H1 (cell line): ENCODE measurements around the gene ZBTB34. TPM values are rescaled to one million over a fixed set of nuclear protein-coding genes. Genes with fewer than 3 reads are reported as not detected.

Source experiments
- CTCF ChIA-PET: fragments of 300-600 bp; sonication (Branson Sonifier 250); formaldehyde crosslinking; loops from one replicate; lab custom pipeline; 2021; ENCODE audit not compliant: partially characterized antibody; lab: Charles Lee
- POLR2A ChIA-PET: fragments of 300-600 bp; sonication (Branson Sonifier 250); formaldehyde crosslinking; loops from one replicate; lab custom pipeline; 2021; ENCODE audit warnings: inconsistent platforms; ENCODE audit not compliant: partially characterized antibody; lab: Charles Lee
- DNase-seq, 2 experiments: peaks; one replicate each; pipeline versions ENCODE4 v3.0.0 to v3.0.0-alpha.2; 2010 to 2022; ENCODE audit warnings: low spot score in 2 of 2, low read depth in 1 of 2, mixed read lengths in 1 of 2
- FAIRE-seq: peaks from 2 replicates; lab custom pipeline; 2011; peaks lifted over from hg19 to GRCh38; lab: Jason Lieb, UNC
- H2AFZ ChIP-seq: 2 replicates; pipeline ENCODE4 v1.8.1; 2012; ENCODE audit warnings: low read length, inconsistent platforms
- H2AK5ac ChIP-seq: 2 replicates; pipeline ENCODE4 v1.6.1; 2013; ENCODE audit warnings: low read depth, low read length
- H2BK120ac ChIP-seq: replicated peaks from 2 replicates; pipeline ENCODE3; 2013; ENCODE audit warnings: low read depth, low read length, inconsistent platforms
- H2BK12ac ChIP-seq: 2 replicates; pipeline ENCODE4 v1.6.1; 2013; ENCODE audit warnings: low read depth, low read length
- H2BK15ac ChIP-seq: 2 replicates; pipeline ENCODE4 v1.6.1; 2013; ENCODE audit warnings: low read length
- H2BK20ac ChIP-seq: 2 replicates; pipeline ENCODE4 v1.6.1; 2013; ENCODE audit warnings: low read length
- H2BK5ac ChIP-seq: 2 replicates; pipeline ENCODE4 v1.6.1; 2013; ENCODE audit warnings: low read depth, low read length
- H3K14ac ChIP-seq: 2 replicates; pipeline ENCODE4 v1.6.1; 2013; ENCODE audit warnings: inconsistent platforms; ENCODE audit not compliant: insufficient read length
- H3K18ac ChIP-seq: 2 replicates; pipeline ENCODE4 v1.6.1; 2013; ENCODE audit warnings: low read length; ENCODE audit errors: extremely low read depth
- H3K23ac ChIP-seq: 2 replicates; pipeline ENCODE4 v1.6.1; 2013; ENCODE audit warnings: inconsistent platforms; ENCODE audit not compliant: insufficient read length
- H3K23me2 ChIP-seq: 2 replicates; pipeline ENCODE4 v1.6.1; 2013; ENCODE audit warnings: low read depth, low read length
- H3K27ac ChIP-seq: 2 replicates; pipeline ENCODE4 v1.6.1; 2011; ENCODE audit warnings: low read depth, low read length, inconsistent platforms
- H3K27me3 ChIP-seq, 4 experiments: replicated peaks in 1 of 4; 1 replicate in 1 of 4; 2 replicates in 3 of 4; pipeline versions ENCODE4 v1.6.1 to v1.8.1; 2011 to 2013; ENCODE audit warnings: low read length in 3 of 4, mild to moderate bottlenecking in 3 of 4, inconsistent platforms in 2 of 4, mixed read lengths in 2 of 4, moderate library complexity in 1 of 4; ENCODE audit not compliant: control insufficient read depth in 3 of 4, insufficient read depth in 3 of 4; ENCODE audit errors: extremely low read depth in 1 of 4
- H3K36me3 ChIP-seq, 4 experiments: 2 replicates each; pipeline versions ENCODE4 v1.6.1 to v1.8.1; 2011 to 2013; ENCODE audit warnings: mild to moderate bottlenecking in 4 of 4, low read length in 3 of 4, moderate library complexity in 2 of 4, control low read depth in 1 of 4, inconsistent platforms in 1 of 4; ENCODE audit not compliant: insufficient read depth in 4 of 4, control insufficient read depth in 2 of 4
- H3K4ac ChIP-seq: replicated peaks from 2 replicates; pipeline ENCODE3; 2013; ENCODE audit warnings: low read length, low read depth, mixed read lengths, inconsistent platforms; ENCODE audit not compliant: insufficient read length
- H3K4me1 ChIP-seq, 4 experiments: replicated peaks in 1 of 4; 1 replicate in 1 of 4; 2 replicates in 3 of 4; pipeline versions ENCODE4 v1.6.1 to v1.8.1; 2011 to 2013; ENCODE audit warnings: low read length in 3 of 4, inconsistent platforms in 2 of 4, mixed read lengths in 1 of 4; ENCODE audit not compliant: insufficient read depth in 4 of 4, control insufficient read depth in 3 of 4
- H3K4me2 ChIP-seq, 2 experiments: 2 replicates each; pipeline versions ENCODE4 v1.6.1 to v1.8.1; 2011 to 2013; ENCODE audit warnings: low read depth in 2 of 2, low read length in 2 of 2, control low read depth in 1 of 2, inconsistent platforms in 1 of 2, mild to moderate bottlenecking in 1 of 2; ENCODE audit not compliant: insufficient read depth in 1 of 2
- H3K4me3 ChIP-seq, 4 experiments: fragments of 200-600, 300-600 bp in 1 of 4; sonication (generic), shearing (Covaris generic), sonication (Bioruptor Twin) in 1 of 4; 2 replicates each; pipeline versions ENCODE4 v1.5.1 to v1.8.1; 2011 to 2016; ENCODE audit warnings: low read length in 4 of 4, low read depth in 3 of 4, control low read depth in 2 of 4, inconsistent platforms in 2 of 4, mild to moderate bottlenecking in 2 of 4, mixed read lengths in 1 of 4, moderate library complexity in 1 of 4; ENCODE audit not compliant: insufficient read depth in 2 of 4; ENCODE audit errors: extremely low read depth in 1 of 4
- H3K56ac ChIP-seq: replicated peaks from 2 replicates; pipeline ENCODE3; 2013; ENCODE audit warnings: low read depth, mild to moderate bottlenecking, mixed read lengths, low read length, inconsistent platforms; ENCODE audit not compliant: insufficient read length
- H3K79me1 ChIP-seq: 2 replicates; pipeline ENCODE4 v1.6.1; 2013; ENCODE audit warnings: low read depth, low read length, control low read depth
- H3K79me2 ChIP-seq, 2 experiments: 2 replicates each; pipeline versions ENCODE4 v1.6.1 to v1.8.1; 2012 to 2013; ENCODE audit warnings: low read length in 2 of 2, mild to moderate bottlenecking in 2 of 2, inconsistent platforms in 1 of 2; ENCODE audit not compliant: insufficient read depth in 2 of 2, control insufficient read depth in 1 of 2
- H3K9ac ChIP-seq, 4 experiments: replicated peaks in 1 of 4; 1 replicate in 1 of 4; 2 replicates in 3 of 4; pipeline versions ENCODE4 v1.6.1 to v1.8.1; 2011 to 2013; ENCODE audit warnings: low read depth in 3 of 4, low read length in 3 of 4, control low read depth in 2 of 4, mild to moderate bottlenecking in 2 of 4, moderate library complexity in 2 of 4, inconsistent platforms in 1 of 4; ENCODE audit errors: extremely low read depth in 1 of 4
- H3K9me3 ChIP-seq, 2 experiments: 2 replicates each; pipeline versions ENCODE4 v1.6.1 to v1.8.1; 2012 to 2013; ENCODE audit warnings: mild to moderate bottlenecking in 2 of 2, moderate library complexity in 2 of 2, control low read depth in 1 of 2, inconsistent platforms in 1 of 2, low read depth in 1 of 2, low read length in 1 of 2, mixed read lengths in 1 of 2; ENCODE audit not compliant: insufficient read depth in 2 of 2
- H4K20me1 ChIP-seq, 2 experiments: replicated peaks in 1 of 2; 2 replicates each; pipeline versions ENCODE3 to v1.8.1; 2011 to 2013; ENCODE audit warnings: inconsistent platforms in 2 of 2, low read length in 2 of 2, mild to moderate bottlenecking in 1 of 2; ENCODE audit not compliant: insufficient read depth in 2 of 2, control insufficient read depth in 1 of 2
- H4K5ac ChIP-seq: 2 replicates; pipeline ENCODE4 v1.6.1; 2013; ENCODE audit warnings: low read length, low read depth, mixed read lengths, inconsistent platforms; ENCODE audit not compliant: insufficient read length
- H4K8ac ChIP-seq: 2 replicates; pipeline ENCODE4 v1.8.0; 2013; ENCODE audit warnings: mild to moderate bottlenecking, moderate library complexity, low read length, inconsistent platforms; ENCODE audit not compliant: insufficient read depth; ENCODE audit errors: extremely low read depth
- H4K91ac ChIP-seq: replicated peaks from 2 replicates; pipeline ENCODE3; 2013; ENCODE audit warnings: low read length, mixed read lengths, inconsistent platforms; ENCODE audit not compliant: insufficient read length
- ATF2 ChIP-seq: IDR thresholded peaks from 2 replicates; pipeline ENCODE4 v1.6.1; 2012; ENCODE audit warnings: low read length, inconsistent platforms
- CEBPB ChIP-seq: IDR thresholded peaks from 2 replicates; pipeline ENCODE4 v1.6.1; 2012; ENCODE audit warnings: low read depth, low read length
- CHD1 ChIP-seq: IDR thresholded peaks from 2 replicates; pipeline ENCODE4 v1.6.1; 2012; ENCODE audit warnings: low read depth, low read length, improper control_type of control experiment
- GABPA ChIP-seq: IDR thresholded peaks from 2 replicates; pipeline ENCODE4 v1.6.1; 2011; ENCODE audit warnings: mild to moderate bottlenecking, low read length, moderate library complexity, borderline replicate concordance; ENCODE audit not compliant: insufficient read depth
- KDM4A ChIP-seq: IDR thresholded peaks from one replicate; pipeline ENCODE4 v1.7.1; 2012; ENCODE audit warnings: low read depth, mild to moderate bottlenecking, moderate library complexity, low read length, inconsistent platforms; ENCODE audit not compliant: severe bottlenecking
- KDM5A ChIP-seq: fragments of 200-600 bp; IDR thresholded peaks from 2 replicates; pipeline ENCODE4 v1.7.1; 2012; ENCODE audit warnings: mild to moderate bottlenecking, low read length, inconsistent platforms, mixed read lengths
- POLR2AphosphoS5 ChIP-seq: IDR thresholded peaks from 2 replicates; pipeline ENCODE4 v1.6.1; 2011; ENCODE audit warnings: low read depth, low read length
- POU5F1 ChIP-seq: IDR thresholded peaks from 2 replicates; pipeline ENCODE4 v1.6.1; 2011; ENCODE audit warnings: low read depth, mild to moderate bottlenecking, low read length, moderate library complexity
- RNF2 ChIP-seq: fragments of 200-900, 300-1000 bp; sonication (generic); IDR thresholded peaks from 2 replicates; pipeline ENCODE4 v1.7.1; 2016; ENCODE audit warnings: borderline replicate concordance, low read depth, mild to moderate bottlenecking, antibody characterized with exemption, low read length; ENCODE audit not compliant: poor library complexity, severe bottlenecking; ENCODE audit errors: missing control alignments
- SAP30 ChIP-seq: fragments of 300-600 bp; sonication (generic); IDR thresholded peaks from 2 replicates; pipeline ENCODE4 v1.7.1; 2012; ENCODE audit warnings: low read length, moderate library complexity, mild to moderate bottlenecking, inconsistent platforms; ENCODE audit not compliant: insufficient read depth, insufficient replicate concordance
- SIN3A ChIP-seq, 2 experiments: IDR thresholded peaks in 1 of 2; conservative IDR thresholded peaks in 1 of 2; 2 replicates each; pipeline ENCODE4 v1.6.1; 2011 to 2012; ENCODE audit warnings: low read length in 2 of 2, improper control_type of control experiment in 1 of 2, low read depth in 1 of 2, mild to moderate bottlenecking in 1 of 2
- TCF12 ChIP-seq: IDR thresholded peaks from 2 replicates; pipeline ENCODE4 v1.6.1; 2011; ENCODE audit warnings: low read depth, mild to moderate bottlenecking, low read length
- WGBS, 2 experiments: shearing (Covaris generic) in 1 of 2; methylation state at CpG; one replicate each; pipeline versions ENCODE4 v1.1.6 to v1.1.7; 2013 to 2015; ENCODE audit warnings: low lambda C conversion rate in 2 of 2, mixed read lengths in 2 of 2, inconsistent platforms in 1 of 2, low coverage in 1 of 2, missing lambda C conversion rate in 1 of 2; ENCODE audit not compliant: insufficient replicate concordance in 2 of 2, insufficient coverage in 1 of 2, insufficient read length in 1 of 2; ENCODE audit errors: extremely low coverage in 1 of 2, missing lambda C conversion rate in 1 of 2; 5-methylcytosine and 5-hydroxymethylcytosine counted together
- polyA plus RNA-seq, 7 experiments: library from polyadenylated mRNA; depleted of rRNA in 3 of 7; stranded (reverse) in 5 of 7; unstranded in 2 of 7; fragments of >200 nt in 5 of 7; fragments of 200-250 nt in 2 of 7; gene quantifications; 1 replicate in 5 of 7; 2 replicates in 1 of 7; 4 replicates in 1 of 7; pipeline versions ENCODE4 v1.2.1 to v1.2.3, GENCODE V29; 2011 to 2013; ENCODE audit warnings: missing spikeins in 2 of 7, mixed read lengths in 2 of 7
- total RNA-seq: library from RNA; stranded (reverse); fragmentation: NEBNext Ultra II Directional; extraction: Animal tissue kit (Norgen Biotek cat#: 25700); gene quantifications from 2 replicates; pipeline ENCODE4 v1.2.1, GENCODE V29; 2021

Gene ZBTB34
- total and polyA plus RNA-seq, 2 of the 8 experiments (the other 6 are each of a cell fraction or from before 2014, with no cell fraction given) = 8.2 to 15.9 TPM

GRCh38 chr9:126827227-126827626 lies 33.2 kb upstream of the ZBTB34 start:
- no peak overlapping the region for H3K4me2 ChIP-seq
- no peak overlapping the region for H3K14ac ChIP-seq
- no peak overlapping the region for H2BK12ac ChIP-seq
- no peak overlapping the region for H3K4ac ChIP-seq
- no peaks in the 10 kb centered on the region for H3K23me2 ChIP-seq
- H2BK20ac ChIP-seq = no peak overlapping the region
- no peaks in the 10 kb centered on the region for H3K9me3 ChIP-seq
- H3K27me3 ChIP-seq = no peaks in the 10 kb centered on the region
- H4K91ac ChIP-seq = no peak overlapping the region
- H3K4me1 ChIP-seq = no peaks in the 10 kb centered on the region
- no peak overlapping the region for H3K18ac ChIP-seq
- no peak overlapping the region for H4K5ac ChIP-seq
- H2BK120ac ChIP-seq = no peak overlapping the region
- H3K23ac ChIP-seq = no peak overlapping the region
- peaks cover 2% of the 10 kb centered on the region; the same call in 1 of the 2 replicates for H3K79me1 ChIP-seq
- H3K9ac ChIP-seq = no peak overlapping the region
- no peak overlapping the region for H2AFZ ChIP-seq
- no peak overlapping the region for H3K4me3 ChIP-seq
- H3K56ac ChIP-seq = no peak overlapping the region
- peaks cover 0 to 2% (median 0%) of the 10 kb centered on the region in 4 experiments; a peak in 2 of 8 replicates for H3K36me3 ChIP-seq
- 93% methylated on average over 7 of the region's 7 CpGs; no CpG with 5 or more reads in 1 of the 2 experiments for WGBS, 2 experiments
- no peak overlapping the region for H3K27ac ChIP-seq
- peaks cover 0 to 11% of the 10 kb centered on the region in 2 experiments; a peak in 1 of 4 replicates for H3K79me2 ChIP-seq
- ChIA-PET POLR2A (no interaction called here), CTCF (no interaction called here)
- H2AK5ac ChIP-seq = no peak overlapping the region
- no peak overlapping the region for H2BK5ac ChIP-seq
- peaks cover 0 to 2% of the 10 kb centered on the region in 2 experiments for H4K20me1 ChIP-seq
- no peak overlapping the region for H4K8ac ChIP-seq
- no peak overlapping the region for H2BK15ac ChIP-seq
- DNase-seq (no peak), FAIRE-seq (no peak)
- TF ChIP-seq ATF2 (no peak), KDM4A (no peak), CHD1 (no peak), POLR2AphosphoS5 (no peak), KDM5A (no peak), POU5F1 (no peak), GABPA (no peak), SIN3A (conservative IDR thresholded peaks at IDR 0.05 in 1 of 2, IDR thresholded peaks at IDR 0.05 in 1 of 2; ENCODE audit: low read depth in 1 of 2, low read length in 2 of 2) (no peak), SAP30 (no peak), TCF12 (no peak), CEBPB (no peak), RNF2 (no peak)
